NCI-H510A treated with DMSO at 0.1 percent for 48 hours (cell line): ENCODE measurements around the gene KIAA1217.

Experiments used
- DNase-seq: peaks from one replicate; lab custom pipeline; 2025; lab: John Stamatoyannopoulos, UW

KIAA1217 gene

DNA sequence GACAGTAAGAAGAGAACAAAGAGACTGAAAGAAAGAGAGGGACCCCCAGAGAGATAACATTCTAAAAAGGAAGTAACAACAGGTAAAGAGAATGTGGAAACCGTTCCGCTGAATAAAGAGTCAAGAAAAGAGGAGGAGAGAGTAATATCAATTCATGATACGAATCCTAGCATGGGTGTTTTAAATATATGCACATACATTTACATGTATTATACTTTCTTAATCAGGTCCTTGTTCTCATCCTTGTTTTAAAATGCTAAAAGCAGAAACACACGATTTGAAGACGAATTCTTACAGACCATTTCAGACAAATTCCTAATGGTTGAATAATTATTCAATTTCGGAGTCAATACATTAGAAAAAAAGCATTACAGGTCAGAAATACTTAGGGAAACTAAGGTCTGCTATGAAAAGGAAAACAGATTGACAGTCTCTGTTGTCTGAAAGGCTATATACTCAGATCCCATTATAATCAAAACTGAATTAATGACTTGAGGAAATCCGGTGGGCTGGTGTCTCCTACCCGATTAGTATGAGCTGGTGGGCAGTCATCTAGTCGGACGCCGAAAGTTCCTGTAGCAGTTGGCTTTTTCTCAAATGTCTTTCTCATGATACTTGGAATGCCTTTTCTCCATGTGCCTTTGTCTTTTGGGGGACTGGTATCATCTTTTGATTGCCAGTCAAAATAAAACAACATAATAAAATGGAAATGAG lies 387.4 kb downstream of the KIAA1217 start:
- DNase-seq: no peak

DNA sequence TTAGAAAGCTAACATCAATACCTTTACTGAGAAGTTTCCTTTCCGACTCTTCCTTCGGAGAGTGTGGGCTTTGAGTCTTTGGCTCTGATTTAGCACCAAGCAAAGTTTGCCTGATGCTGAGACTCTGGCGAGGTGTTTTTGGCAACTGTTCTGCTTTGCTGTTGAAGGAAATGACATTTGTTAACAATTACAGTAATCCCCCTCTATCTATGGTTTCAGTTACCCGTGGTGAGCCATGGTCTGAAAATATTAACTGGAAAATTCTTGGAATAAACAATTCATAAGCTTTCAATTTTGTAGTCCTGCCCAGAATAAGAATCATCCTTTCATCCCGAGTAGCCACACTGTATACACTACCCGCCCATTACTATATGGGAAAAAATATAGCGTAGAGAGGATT lies 388.5 kb downstream of the KIAA1217 start:
- no peak for DNase-seq
